Naive thymus-derived CD4-positive, alpha-beta T cell (primary cell): ENCODE results near the gene GPX3. TPM values are rescaled to one million over a fixed set of nuclear protein-coding genes. Genes with fewer than 3 reads are reported as not detected.

Experiments
- polyA plus RNA-seq, 2 donors: library from polyadenylated mRNA; unstranded; fragments of 300-500 nt; fragmentation: Illumina TruSeq; gene quantifications; one replicate each; pipeline ENCODE4 v1.2.3, GENCODE V29; 2021
- total RNA-seq, 6 experiments: library from RNA in 5 of 6; stranded (reverse) in 5 of 6; gene quantifications; 1 replicate in 5 of 6; 2 replicates in 1 of 6; pipeline ENCODE4 v1.2.3 and lab custom pipeline; 2021 to 2026

Gene GPX3
- total and polyA plus RNA-seq, 7 experiments from 2014 or later: 0.98 to 1.2 (median 1.1) TPM; not detected in 4

Other genes with a start within 250 kb of the GPX3 start
- 10 to 100 TPM in 1 of 5 experiments, 1 to 10 TPM in 4; 5.2 to 17.9 (median 7.9) TPM for gene SMIM3, start 241.8 kb upstream of the GPX3 start, total RNA-seq
- 10 to 100 TPM; 11.3 to 16.6 TPM for gene SMIM3, start 241.8 kb upstream of the GPX3 start, polyA plus RNA-seq
- 1 to 10 TPM; 1.1 to 3.6 (median 2.7) TPM for gene IRGM, start 174.1 kb upstream of the GPX3 start, total RNA-seq
- 1 to 10 TPM; 1.2 to 1.5 TPM for gene IRGM, start 174.1 kb upstream of the GPX3 start, polyA plus RNA-seq
- 1 to 10 TPM in 4 of 5 experiments, under 1 TPM in 1; 0.56 to 5.1 (median 2.1) TPM for gene ZNF300, start 115.6 kb upstream of the GPX3 start, total RNA-seq
- under 1 TPM; 0.15 to 0.58 TPM for gene ZNF300, start 115.6 kb upstream of the GPX3 start, polyA plus RNA-seq
- gene TNIP1, start 60.4 kb downstream of the GPX3 start, total RNA-seq: 100 to 1,000 TPM; 124 to 234 (median 131) TPM
- gene TNIP1, start 60.4 kb downstream of the GPX3 start, polyA plus RNA-seq: 10 to 100 TPM; 28.9 to 45.2 TPM
- gene ANXA6, start 137.2 kb downstream of the GPX3 start, total RNA-seq: 100 to 1,000 TPM; 212 to 512 (median 272) TPM
- 100 to 1,000 TPM; 272 to 295 TPM for gene ANXA6, start 137.2 kb downstream of the GPX3 start, polyA plus RNA-seq
- gene CCDC69, start 203.5 kb downstream of the GPX3 start, total RNA-seq: 100 to 1,000 TPM in 1 of 5 experiments, 10 to 100 TPM in 4; 63.6 to 104 (median 94.1) TPM
- 100 to 1,000 TPM in 1 of 2 donors, 10 to 100 TPM in 1; 70.4 to 112 TPM for gene CCDC69, start 203.5 kb downstream of the GPX3 start, polyA plus RNA-seq
- 10 to 100 TPM; 11.1 to 45.6 (median 16.9) TPM for gene GM2A, start 232.6 kb downstream of the GPX3 start, total RNA-seq
- gene GM2A, start 232.6 kb downstream of the GPX3 start, polyA plus RNA-seq: 1 to 10 TPM; 5.0 to 5.4 TPM